DOHH2 (cell line): Measurements from ENCODE around the gene PARP1.

Experiments
- H3F3A ChIP-seq: fragments of 200-600 bp; sonication (generic), shearing (Covaris generic); 2 replicates; pipeline ENCODE4 v1.6.0; 2016; ENCODE audit warnings: antibody characterized with exemption, mild to moderate bottlenecking; ENCODE audit not compliant: control insufficient read depth, insufficient read depth
- H3K27ac ChIP-seq: fragments of 200-600 bp; sonication (generic); 2 replicates; pipeline ENCODE4 v1.5.1; 2014; ENCODE audit warnings: low read depth, mild to moderate bottlenecking, low read length, moderate library complexity
- H3K27me3 ChIP-seq: fragments of 200-600 bp; sonication (generic); 2 replicates; pipeline ENCODE4 v1.6.1; 2014; ENCODE audit warnings: mild to moderate bottlenecking, low read length, mixed read lengths; ENCODE audit not compliant: control insufficient read depth
- H3K36me3 ChIP-seq: fragments of 200-600 bp; sonication (generic); 2 replicates; pipeline ENCODE4 v1.6.1; 2014; ENCODE audit warnings: mild to moderate bottlenecking, low read length, moderate library complexity, mixed read lengths; ENCODE audit not compliant: control insufficient read depth
- H3K4me1 ChIP-seq: fragments of 200-600 bp; sonication (generic); 2 replicates; pipeline ENCODE4 v1.6.1; 2014; ENCODE audit warnings: mild to moderate bottlenecking, low read length, mixed read lengths; ENCODE audit not compliant: control insufficient read depth
- H3K4me2 ChIP-seq: fragments of 200-600 bp; sonication (generic); 2 replicates; pipeline ENCODE4 v1.6.0; 2014; ENCODE audit warnings: mild to moderate bottlenecking, low read length, moderate library complexity
- H3K4me3 ChIP-seq: fragments of 200-600 bp; sonication (generic); 2 replicates; pipeline ENCODE4 v1.5.1; 2014; ENCODE audit warnings: mild to moderate bottlenecking, low read length, mixed read lengths
- H3K79me2 ChIP-seq: fragments of 200-600 bp; sonication (generic); 2 replicates; pipeline ENCODE4 v1.6.1; 2014; ENCODE audit warnings: mild to moderate bottlenecking, low read length, mixed read lengths; ENCODE audit not compliant: control insufficient read depth
- H3K9me2 ChIP-seq: fragments of 200-600 bp; sonication (generic); replicated peaks from 2 replicates; pipeline ENCODE4 v1.6.1; 2014; ENCODE audit warnings: mild to moderate bottlenecking, low read length, mixed read lengths; ENCODE audit not compliant: control insufficient read depth
- H3K9me3 ChIP-seq: fragments of 200-600 bp; sonication (generic); 2 replicates; pipeline ENCODE4 v1.6.1; 2014; ENCODE audit warnings: antibody characterized with exemption, low read length, mixed read lengths; ENCODE audit not compliant: control insufficient read depth, insufficient read depth
- H4K20me1 ChIP-seq: fragments of 200-600 bp; sonication (generic); 2 replicates; pipeline ENCODE4 v1.6.0; 2014; ENCODE audit warnings: low read depth, mild to moderate bottlenecking, antibody characterized with exemption, low read length, moderate library complexity; ENCODE audit not compliant: control insufficient read depth, insufficient read depth
- EZH2phosphoT487 ChIP-seq: fragments of 200-600 bp; sonication (generic); IDR thresholded peaks from 2 replicates; pipeline ENCODE4 v1.6.1; 2017; ENCODE audit warnings: borderline replicate concordance, mild to moderate bottlenecking, antibody characterized with exemption, low read length, moderate library complexity, mixed read lengths
- TF ChIP-seq, protein P1 (sequence below): fragments of 200-600 bp; sonication (generic); IDR thresholded peaks from one replicate; pipeline ENCODE4 v1.5.1; 2014; ENCODE audit warnings: antibody characterized with exemption, mild to moderate bottlenecking, low read depth, low read length; ENCODE audit not compliant: poor library complexity, severe bottlenecking

Gene PARP1

DNA sequence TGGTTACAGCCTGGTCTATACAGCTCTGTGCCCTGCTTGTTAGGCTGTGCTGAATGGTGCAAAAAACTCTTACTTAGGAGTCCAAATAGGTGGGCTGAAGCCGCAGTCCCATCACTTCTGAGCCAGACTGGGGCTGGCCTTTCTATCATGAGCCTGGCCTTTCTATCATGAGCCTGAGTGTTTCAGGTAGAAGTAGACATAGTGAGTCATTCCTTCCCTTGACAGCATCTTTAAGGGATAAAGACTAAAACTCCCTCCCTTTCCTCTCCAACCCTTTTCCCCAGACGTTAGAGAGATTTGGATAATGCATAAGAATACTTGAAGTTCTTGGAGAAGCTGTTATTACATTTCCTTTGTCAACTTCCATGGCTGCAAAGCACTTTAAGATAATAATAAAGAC, 46.5 kb upstream of the PARP1 start:
- no peak overlapping the region for H3K4me2 ChIP-seq
- no peaks in the 10 kb centered on the region for H3K27me3 ChIP-seq
- no peaks in the 10 kb centered on the region for H3K79me2 ChIP-seq
- no peaks in the 10 kb centered on the region for H3K9me3 ChIP-seq
- no peak overlapping the region for H3K4me3 ChIP-seq
- peaks cover 34% of the 10 kb centered on the region for H3K4me1 ChIP-seq
- H3K27ac ChIP-seq: no peak overlapping the region
- no peaks in the 10 kb centered on the region for H3F3A ChIP-seq
- H3K36me3 ChIP-seq: no peaks in the 10 kb centered on the region
- H4K20me1 ChIP-seq: no peaks in the 10 kb centered on the region
- H3K9me2 ChIP-seq: no peaks in the 10 kb centered on the region
- TF ChIP-seq, protein P1, sequence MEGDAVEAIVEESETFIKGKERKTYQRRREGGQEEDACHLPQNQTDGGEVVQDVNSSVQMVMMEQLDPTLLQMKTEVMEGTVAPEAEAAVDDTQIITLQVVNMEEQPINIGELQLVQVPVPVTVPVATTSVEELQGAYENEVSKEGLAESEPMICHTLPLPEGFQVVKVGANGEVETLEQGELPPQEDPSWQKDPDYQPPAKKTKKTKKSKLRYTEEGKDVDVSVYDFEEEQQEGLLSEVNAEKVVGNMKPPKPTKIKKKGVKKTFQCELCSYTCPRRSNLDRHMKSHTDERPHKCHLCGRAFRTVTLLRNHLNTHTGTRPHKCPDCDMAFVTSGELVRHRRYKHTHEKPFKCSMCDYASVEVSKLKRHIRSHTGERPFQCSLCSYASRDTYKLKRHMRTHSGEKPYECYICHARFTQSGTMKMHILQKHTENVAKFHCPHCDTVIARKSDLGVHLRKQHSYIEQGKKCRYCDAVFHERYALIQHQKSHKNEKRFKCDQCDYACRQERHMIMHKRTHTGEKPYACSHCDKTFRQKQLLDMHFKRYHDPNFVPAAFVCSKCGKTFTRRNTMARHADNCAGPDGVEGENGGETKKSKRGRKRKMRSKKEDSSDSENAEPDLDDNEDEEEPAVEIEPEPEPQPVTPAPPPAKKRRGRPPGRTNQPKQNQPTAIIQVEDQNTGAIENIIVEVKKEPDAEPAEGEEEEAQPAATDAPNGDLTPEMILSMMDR: no peak
- TF ChIP-seq EZH2phosphoT487: no peak

- H3K4me2 ChIP-seq: no peak overlapping the region
- no peaks in the 10 kb centered on the region for H3K9me2 ChIP-seq
- no peaks in the 10 kb centered on the region for H3K79me2 ChIP-seq
- H3K4me1 ChIP-seq: peaks cover 34% of the 10 kb centered on the region
- H3F3A ChIP-seq: no peaks in the 10 kb centered on the region
- TF ChIP-seq, protein P1: no peak
- TF ChIP-seq EZH2phosphoT487: no peak
- H3K27ac ChIP-seq: no peak overlapping the region
- no peaks in the 10 kb centered on the region for H3K9me3 ChIP-seq
- no peak overlapping the region for H3K4me3 ChIP-seq
- H3K36me3 ChIP-seq: no peaks in the 10 kb centered on the region
- no peaks in the 10 kb centered on the region for H4K20me1 ChIP-seq
- no peaks in the 10 kb centered on the region for H3K27me3 ChIP-seq
These were observed 45.3 kb upstream of the PARP1 start for GRCh38 chr1:226453015-226453704.

GRCh38 chr1:226450688-226451087, 42.8 kb upstream of the PARP1 start:
- Histone ChIP-seq H3K27me3 (no peaks in the 10 kb centered on the region), H3K9me3 (no peaks in the 10 kb centered on the region), H3K36me3 (no peaks in the 10 kb centered on the region), H3K4me3 (no peak overlapping the region), H3K27ac (no peak overlapping the region), H3K79me2 (no peaks in the 10 kb centered on the region), H3K4me2 (peak overlapping the region; percentile 10; the same call in 1 of the 2 replicates), H3F3A (peaks cover 3% of the 10 kb centered on the region), H4K20me1 (no peaks in the 10 kb centered on the region), H3K9me2 (no peaks in the 10 kb centered on the region), H3K4me1 (peaks cover 44% of the 10 kb centered on the region)
- no peak for TF ChIP-seq EZH2phosphoT487
- TF ChIP-seq, protein P1: no peak
